Measurements from ENCODE around the gene RASGRF1. TPM values are rescaled to one million over a fixed set of nuclear protein-coding genes. Genes with fewer than 3 reads are reported as not detected.

Gene RASGRF1
- total and polyA plus RNA-seq, 2 donors (not counting 1 experiment from before 2014, with no cell fraction given): 1.0 to 9.4 TPM

- H2AFZ ChIP-seq (ENCODE audit: insufficient read depth, low read depth, low read length, poor library complexity, severe bottlenecking): no peak overlapping the region
- Mint-ChIP-seq H3K4me3 (peak overlapping the region; percentile 73), H3K27me3 (peaks cover 65% of the 10 kb centered on the region), H3K4me1 (peaks cover 15% of the 10 kb centered on the region), H3K9me3 (ENCODE audit: insufficient read depth) (no peaks in the 10 kb centered on the region), H3K27ac (peak overlapping the region; percentile 65)
- intact Hi-C loops (cut with micrococcal nuclease): no loop called here
- H3K27ac ChIP-seq (ENCODE audit: low read length in 2 of 2): no peak overlapping the region
- no peak overlapping the region for H3K4me2 ChIP-seq (replicated peaks; ENCODE audit: low read depth, low read length, poor library complexity, severe bottlenecking)
- ChIA-PET CTCF (no interaction called here), POLR2A (no interaction called here)
- no peak overlapping the region for H3K9ac ChIP-seq (ENCODE audit: low read length)
- WGBS (ENCODE audit: insufficient coverage): 40% methylated on average over 2 of the region's 2 CpGs
- H3K4me3 ChIP-seq (ENCODE audit: control extremely low read depth in 1 of 5, extremely low read depth in 1 of 5, insufficient read depth in 1 of 5, low read depth in 2 of 5, low read length in 4 of 5): no peak overlapping the region
- DNase-seq: no peak
- no peaks in the 10 kb centered on the region for H3K79me2 ChIP-seq (ENCODE audit: control insufficient read depth, insufficient read depth, low read length)
- H3K4me1 ChIP-seq (ENCODE audit: control insufficient read depth in 2 of 2, insufficient read depth in 2 of 2, low read length in 2 of 2): peaks cover 20 to 28% of the 10 kb centered on the region in 2 donors
- no peaks in the 10 kb centered on the region for H4K20me1 ChIP-seq (ENCODE audit: control insufficient read depth, insufficient read depth, low read length, poor library complexity, severe bottlenecking)
- H3K36me3 ChIP-seq (replicated peaks in 1 of 2; ENCODE audit: control extremely low read depth in 1 of 2, control insufficient read depth in 1 of 2, extremely low read depth in 1 of 2, insufficient read depth in 2 of 2, low read length in 1 of 2): no peaks in the 10 kb centered on the region
- H3K27me3 ChIP-seq (replicated peaks in 1 of 4; ENCODE audit: control extremely low read depth in 1 of 4, control insufficient read depth in 3 of 4, insufficient read depth in 4 of 4, low read length in 3 of 4): peaks cover 0 to 70% (median 24%) of the 10 kb centered on the region in 4 experiments
- TF ChIP-seq, protein P1, sequence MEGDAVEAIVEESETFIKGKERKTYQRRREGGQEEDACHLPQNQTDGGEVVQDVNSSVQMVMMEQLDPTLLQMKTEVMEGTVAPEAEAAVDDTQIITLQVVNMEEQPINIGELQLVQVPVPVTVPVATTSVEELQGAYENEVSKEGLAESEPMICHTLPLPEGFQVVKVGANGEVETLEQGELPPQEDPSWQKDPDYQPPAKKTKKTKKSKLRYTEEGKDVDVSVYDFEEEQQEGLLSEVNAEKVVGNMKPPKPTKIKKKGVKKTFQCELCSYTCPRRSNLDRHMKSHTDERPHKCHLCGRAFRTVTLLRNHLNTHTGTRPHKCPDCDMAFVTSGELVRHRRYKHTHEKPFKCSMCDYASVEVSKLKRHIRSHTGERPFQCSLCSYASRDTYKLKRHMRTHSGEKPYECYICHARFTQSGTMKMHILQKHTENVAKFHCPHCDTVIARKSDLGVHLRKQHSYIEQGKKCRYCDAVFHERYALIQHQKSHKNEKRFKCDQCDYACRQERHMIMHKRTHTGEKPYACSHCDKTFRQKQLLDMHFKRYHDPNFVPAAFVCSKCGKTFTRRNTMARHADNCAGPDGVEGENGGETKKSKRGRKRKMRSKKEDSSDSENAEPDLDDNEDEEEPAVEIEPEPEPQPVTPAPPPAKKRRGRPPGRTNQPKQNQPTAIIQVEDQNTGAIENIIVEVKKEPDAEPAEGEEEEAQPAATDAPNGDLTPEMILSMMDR (IDR thresholded peaks at IDR 0.05): no peak
- no peak for TF ChIP-seq EZH2 (IDR thresholded peaks at IDR 0.05; ENCODE audit: borderline replicate concordance, insufficient read depth, low read depth, low read length, poor library complexity, severe bottlenecking)
- no peak for ATAC-seq (ENCODE audit: low read depth)
- peaks cover 0 to 9% (median 0%) of the 10 kb centered on the region in 3 donors for H3K9me3 ChIP-seq (ENCODE audit: control extremely low read depth in 1 of 3, control insufficient read depth in 2 of 3, insufficient read depth in 1 of 3, low read length in 2 of 3)
These were observed 1.8 kb upstream of the RASGRF1 start for GRCh38 chr15:79092382-79092781.

DNA sequence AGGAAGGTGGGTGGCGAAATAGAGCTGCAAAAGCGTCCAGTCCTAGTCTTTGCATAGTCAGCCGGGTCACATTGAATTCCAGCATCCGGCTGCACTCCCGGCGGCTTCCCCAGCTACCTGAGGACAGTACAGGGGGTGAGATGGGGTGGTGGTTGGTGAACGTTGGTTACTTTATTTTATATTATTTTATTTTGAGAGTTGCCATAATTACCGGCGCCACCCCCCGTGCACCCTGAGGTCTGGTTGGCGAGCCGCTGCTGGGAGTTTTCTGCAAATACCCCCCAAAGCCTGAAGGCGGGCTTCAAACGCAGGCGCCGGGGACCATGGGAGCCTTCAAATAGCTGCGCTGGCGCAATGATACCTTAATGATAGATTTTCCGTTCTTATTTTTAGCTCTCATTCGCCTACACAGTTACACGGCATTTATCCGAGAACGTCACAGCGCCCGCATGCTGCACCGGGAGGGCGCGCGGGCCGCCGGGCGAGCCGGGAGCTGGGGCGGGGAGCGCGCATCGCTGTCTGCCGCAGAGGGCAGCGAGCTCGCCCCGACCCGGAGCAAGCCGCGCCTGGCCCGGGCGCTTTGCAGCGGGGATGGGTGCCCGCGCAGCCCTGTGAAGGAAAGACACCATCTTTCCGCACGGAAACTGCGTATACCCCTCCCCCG lies 756 bp upstream of the RASGRF1 start:
- H3K27ac ChIP-seq (ENCODE audit: low read length in 2 of 2): no peak overlapping the region
- H3K4me1 ChIP-seq (ENCODE audit: control insufficient read depth in 2 of 2, insufficient read depth in 2 of 2, low read length in 2 of 2): peaks cover 20 to 28% of the 10 kb centered on the region in 2 donors
- H3K4me3 Mint-ChIP-seq: peak overlapping the region; percentile 71
- POLR2A ChIA-PET: interaction anchor here (0.7 kb wide), 1 partner anchor 147 kb away, joined by 3 read pairs; the partner anchor contains the start of gene CTSH
- TF ChIP-seq EZH2 (IDR thresholded peaks at IDR 0.05; ENCODE audit: borderline replicate concordance, insufficient read depth, low read depth, low read length, poor library complexity, severe bottlenecking): no peak
- TF ChIP-seq, protein P1 (IDR thresholded peaks at IDR 0.05): no peak
- peak; percentile 28 for ATAC-seq (ENCODE audit: low read depth)
- H3K27ac Mint-ChIP-seq: no peak overlapping the region
- no peaks in the 10 kb centered on the region for H3K79me2 ChIP-seq (ENCODE audit: control insufficient read depth, insufficient read depth, low read length)
- peak overlapping the region; percentile 38 for H2AFZ ChIP-seq (ENCODE audit: insufficient read depth, low read depth, low read length, poor library complexity, severe bottlenecking)
- DNase-seq: peak; percentile 35
- H3K9ac ChIP-seq (ENCODE audit: low read length): peak overlapping the region; percentile 35
- WGBS (ENCODE audit: insufficient coverage): 4% methylated on average over 47 of the region's 53 CpGs
- CTCF ChIA-PET: no interaction called here
- intact Hi-C loops (cut with micrococcal nuclease): no loop called here
- H3K4me3 ChIP-seq (ENCODE audit: control extremely low read depth in 1 of 5, extremely low read depth in 1 of 5, insufficient read depth in 1 of 5, low read depth in 2 of 5, low read length in 4 of 5): peak overlapping the region in 3 of 5 experiments; percentile 15 to 33 (median 19)
- no peaks in the 10 kb centered on the region for H3K36me3 ChIP-seq (replicated peaks in 1 of 2; ENCODE audit: control extremely low read depth in 1 of 2, control insufficient read depth in 1 of 2, extremely low read depth in 1 of 2, insufficient read depth in 2 of 2, low read length in 1 of 2)
- peak overlapping the region; percentile 69 for H3K4me2 ChIP-seq (replicated peaks; ENCODE audit: low read depth, low read length, poor library complexity, severe bottlenecking)
- H3K4me1 Mint-ChIP-seq: peaks cover 15% of the 10 kb centered on the region
- H3K9me3 ChIP-seq (ENCODE audit: control extremely low read depth in 1 of 3, control insufficient read depth in 2 of 3, insufficient read depth in 1 of 3, low read length in 2 of 3): peaks cover 0 to 9% (median 0%) of the 10 kb centered on the region in 3 donors
- no peaks in the 10 kb centered on the region for H3K9me3 Mint-ChIP-seq (ENCODE audit: insufficient read depth)
- H4K20me1 ChIP-seq (ENCODE audit: control insufficient read depth, insufficient read depth, low read length, poor library complexity, severe bottlenecking): no peaks in the 10 kb centered on the region
- peaks cover 63% of the 10 kb centered on the region for H3K27me3 Mint-ChIP-seq
- H3K27me3 ChIP-seq (replicated peaks in 1 of 4; ENCODE audit: control extremely low read depth in 1 of 4, control insufficient read depth in 3 of 4, insufficient read depth in 4 of 4, low read length in 3 of 4): peaks cover 0 to 76% (median 23%) of the 10 kb centered on the region in 4 experiments

Measured in B cell (primary cell).